ENCODE results near the gene G6PC1.

G6PC1 gene

GRCh38 chr17:42946812-42947211 is 46.2 kb downstream of the G6PC1 start:
- DNase-seq, result no peak
- no peaks in the 10 kb centered on the region for H3K9me3 ChIP-seq
- no peaks in the 10 kb centered on the region for H3K27me3 ChIP-seq
- H3K4me3 ChIP-seq (ENCODE audit: low read depth, low read length), result no peak overlapping the region
- no peaks in the 10 kb centered on the region for H3K4me1 ChIP-seq
- TF ChIP-seq CTCF (IDR thresholded peaks at IDR 0.05; ENCODE audit: low read depth, low read length), result no peak
- H3K36me3 ChIP-seq, result peaks cover 25% of the 10 kb centered on the region

- Histone ChIP-seq H3K36me3 (peaks cover 51% of the 10 kb centered on the region), H3K9me3 (no peaks in the 10 kb centered on the region), H3K4me1 (no peaks in the 10 kb centered on the region), H3K27me3 (no peaks in the 10 kb centered on the region), H3K4me3 (ENCODE audit: low read depth, low read length) (no peak overlapping the region)
- DNase-seq, result no peak
- no peak for TF ChIP-seq CTCF (IDR thresholded peaks at IDR 0.05; ENCODE audit: low read depth, low read length)
These were observed 49.6 kb downstream of the G6PC1 start for GRCh38 chr17:42950044-42950783.
